NCI-H2171 (cell line): Measurements from ENCODE around the gene RBBP8NL.

Experiments used
- DNase-seq: peaks from one replicate; lab custom pipeline; 2025; lab: John Stamatoyannopoulos, UW

Gene RBBP8NL

GRCh38 chr20:62422636-62423325 lies 4.6 kb downstream of the RBBP8NL start:
- DNase-seq, result no peak

DNA sequence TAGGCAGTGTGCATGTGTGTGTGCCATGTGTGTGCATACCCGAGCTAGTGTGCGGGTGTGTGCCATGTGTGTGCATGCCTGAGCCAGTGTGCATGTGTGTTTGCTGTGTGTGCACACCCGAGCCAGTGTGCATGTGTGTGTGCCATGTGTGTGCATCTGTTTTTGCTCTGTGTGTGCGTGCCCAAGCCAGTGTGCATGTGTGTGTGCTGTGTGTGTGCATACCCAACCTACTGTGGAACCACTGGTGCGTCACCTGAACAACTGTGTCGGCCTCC lies 5.7 kb downstream of the RBBP8NL start:
- DNase-seq, result no peak

DNA sequence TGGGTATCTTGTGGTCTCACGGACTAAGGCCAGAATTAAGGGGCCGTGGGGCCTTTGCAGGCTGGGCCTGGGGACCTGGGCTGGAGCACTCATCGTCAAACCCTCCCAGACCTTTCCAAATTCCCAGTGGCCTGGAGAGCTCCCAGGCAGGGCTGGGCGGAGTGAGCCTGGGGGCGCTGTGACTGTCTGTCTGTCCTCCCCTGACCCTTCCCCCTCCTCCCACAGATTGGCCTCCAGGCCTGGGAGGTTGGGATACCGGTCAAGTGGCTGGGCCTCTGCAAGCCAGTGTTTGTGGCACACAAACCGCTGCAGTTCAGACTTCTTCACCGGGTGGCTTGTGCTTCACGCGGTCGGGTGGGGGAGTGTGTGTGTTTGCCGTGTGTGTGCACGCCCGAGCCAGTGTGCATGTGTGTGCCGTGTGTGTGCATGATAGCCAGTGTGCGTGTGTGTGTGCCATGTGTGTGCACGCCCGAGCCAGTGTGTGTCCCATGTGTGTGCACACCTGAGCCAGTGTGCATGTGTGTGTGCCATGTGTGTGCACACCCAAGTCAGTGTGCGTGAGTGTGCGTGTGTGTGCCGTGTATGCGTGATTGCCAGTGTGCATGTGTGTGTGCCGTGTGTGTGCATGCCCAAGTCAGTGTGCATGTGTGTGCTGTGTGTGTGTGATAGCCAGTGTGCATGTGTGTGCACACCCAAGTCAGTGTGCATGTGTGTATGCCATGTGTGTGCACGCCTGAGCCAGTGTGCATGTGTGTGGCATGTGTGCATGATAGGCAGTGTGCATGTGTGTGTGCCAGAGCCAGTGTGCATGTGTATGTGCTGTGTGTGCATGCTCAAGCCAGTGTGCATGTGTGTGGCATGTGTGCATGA lies 6.3 kb downstream of the RBBP8NL start:
- no peak for DNase-seq

- no peak for DNase-seq
Measured at GRCh38 chr20:62419759-62420158, 7.6 kb downstream of the RBBP8NL start.

DNA sequence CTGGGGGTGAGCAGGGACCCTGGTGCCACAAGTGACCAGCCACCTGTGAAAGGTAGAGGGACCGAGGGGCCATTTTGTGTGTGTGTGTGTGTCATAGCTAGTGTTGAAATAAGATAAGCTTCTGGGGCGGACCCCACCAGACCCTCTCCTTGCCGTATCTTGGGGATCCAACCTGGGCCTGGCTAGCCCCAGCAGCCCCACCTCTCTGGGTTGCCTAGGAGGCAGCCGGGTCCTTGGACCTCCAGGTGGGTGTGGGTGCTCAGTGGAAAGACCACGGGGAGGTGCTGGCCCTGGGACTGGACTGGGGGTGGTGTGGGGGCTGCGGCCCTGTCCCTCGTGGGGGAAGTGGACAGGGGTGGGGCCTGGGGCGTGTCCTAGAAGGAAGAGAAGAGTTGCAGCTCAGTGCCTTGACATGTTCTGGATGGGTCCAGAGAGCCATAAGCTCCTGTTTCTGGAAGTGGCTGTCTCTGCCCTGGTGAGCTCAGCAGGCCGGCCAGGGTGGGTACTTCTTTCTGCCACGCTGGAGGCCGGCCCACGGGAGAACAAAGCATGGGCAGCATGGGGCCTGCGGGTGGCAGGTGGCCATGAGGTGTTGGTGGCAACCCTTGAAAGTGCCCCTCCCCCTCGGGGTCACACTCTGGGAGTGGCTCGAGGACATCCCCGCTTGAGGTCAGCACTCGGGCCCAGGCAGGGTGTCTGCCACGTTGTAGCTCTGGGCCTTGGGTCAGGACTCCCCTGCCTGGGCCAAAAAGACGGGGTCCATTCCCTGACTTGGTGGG lies 8.4 kb downstream of the RBBP8NL start:
- no peak for DNase-seq

GRCh38 chr20:62417981-62418708 lies 9.2 kb downstream of the RBBP8NL start:
- DNase-seq, result no peak

GRCh38 chr20:62416651-62417637 lies 10.4 kb downstream of the RBBP8NL start:
- no peak for DNase-seq

GRCh38 chr20:62415354-62416111 lies 11.8 kb downstream of the RBBP8NL start:
- DNase-seq, result no peak

- DNase-seq, result no peak
Measured at GRCh38 chr20:62413896-62414481, 13.3 kb downstream of the RBBP8NL start.

GRCh38 chr20:62413025-62413570 lies 14.2 kb downstream of the RBBP8NL start:
- no peak for DNase-seq

GRCh38 chr20:62412194-62413024 lies 14.9 kb downstream of the RBBP8NL start:
- DNase-seq, result no peak

DNA sequence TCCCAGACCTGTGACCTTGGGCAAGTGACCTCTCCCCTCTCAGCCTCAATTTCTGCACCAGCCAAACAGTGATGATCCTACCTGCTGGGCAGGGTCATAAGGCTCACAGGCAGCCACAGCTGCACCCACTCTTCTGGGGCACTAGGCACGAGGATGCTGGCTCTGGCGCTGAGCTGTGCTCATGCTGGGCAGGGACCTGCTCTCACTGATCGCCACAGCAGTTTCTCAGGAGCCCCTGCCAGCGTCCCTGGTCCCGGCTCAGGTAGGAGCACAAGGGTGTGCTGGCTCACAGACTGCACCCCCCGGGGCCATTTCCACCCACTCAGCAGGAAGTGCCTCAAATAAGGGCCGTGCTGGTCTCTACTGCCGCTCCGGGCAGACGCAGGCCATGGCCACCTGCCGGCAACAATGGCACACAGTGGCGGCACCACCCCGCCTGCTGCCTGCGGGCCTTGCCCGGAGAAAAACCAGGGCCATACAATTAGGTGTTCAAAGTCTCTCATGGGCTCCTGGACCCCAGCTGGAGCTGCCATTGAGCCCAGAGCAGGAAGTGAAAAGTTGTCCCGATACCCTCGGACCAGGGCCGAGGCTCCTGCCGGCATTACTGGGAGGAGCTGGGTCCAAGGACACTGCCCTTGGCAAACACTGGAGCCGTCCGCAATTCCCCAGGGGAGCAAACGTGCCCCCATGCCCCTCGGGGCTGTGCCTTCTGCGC lies 15.7 kb downstream of the RBBP8NL start:
- DNase-seq, result no peak

DNA sequence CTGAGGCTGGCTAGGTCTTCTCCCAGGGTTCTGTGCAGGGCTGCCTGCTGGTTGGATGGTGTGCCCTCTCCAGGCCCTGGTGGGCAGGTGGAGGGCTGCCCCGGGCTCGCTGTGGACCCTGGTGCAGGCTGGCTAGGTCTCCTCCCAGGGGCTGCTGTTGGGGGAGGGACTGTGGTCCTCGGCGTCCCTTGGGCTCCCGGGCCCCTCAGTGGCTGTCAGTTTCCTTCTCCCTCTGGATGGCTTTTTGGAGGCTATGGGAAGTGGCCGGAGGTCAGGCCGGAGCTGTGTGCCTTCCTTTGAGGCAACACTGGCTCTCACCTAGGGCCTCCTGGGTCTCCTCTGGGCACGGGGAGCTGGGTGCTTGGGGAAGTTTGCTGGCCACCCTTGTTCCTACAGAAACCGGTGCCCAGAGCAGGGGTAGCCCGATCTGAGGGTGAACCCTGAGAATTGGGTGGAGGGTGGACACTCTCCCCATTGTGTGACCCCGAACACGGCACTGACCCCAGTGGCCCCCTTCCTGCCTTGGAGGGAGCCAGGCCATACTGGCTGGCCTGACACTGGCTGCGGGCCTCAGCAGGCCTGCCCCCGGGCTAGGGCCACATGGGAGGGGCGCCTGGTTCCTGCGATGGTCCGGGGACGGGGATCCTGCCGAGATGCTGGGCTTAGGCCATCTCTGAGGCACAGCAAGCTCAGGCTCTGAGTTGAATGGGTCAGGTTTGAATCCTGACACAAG lies 16.4 kb downstream of the RBBP8NL start:
- DNase-seq, result no peak

GRCh38 chr20:62409931-62410745 lies 17.2 kb downstream of the RBBP8NL start:
- DNase-seq, result peak; percentile 53

- no peak for DNase-seq
Measured at GRCh38 chr20:62409086-62409853, 18.1 kb downstream of the RBBP8NL start.

DNA sequence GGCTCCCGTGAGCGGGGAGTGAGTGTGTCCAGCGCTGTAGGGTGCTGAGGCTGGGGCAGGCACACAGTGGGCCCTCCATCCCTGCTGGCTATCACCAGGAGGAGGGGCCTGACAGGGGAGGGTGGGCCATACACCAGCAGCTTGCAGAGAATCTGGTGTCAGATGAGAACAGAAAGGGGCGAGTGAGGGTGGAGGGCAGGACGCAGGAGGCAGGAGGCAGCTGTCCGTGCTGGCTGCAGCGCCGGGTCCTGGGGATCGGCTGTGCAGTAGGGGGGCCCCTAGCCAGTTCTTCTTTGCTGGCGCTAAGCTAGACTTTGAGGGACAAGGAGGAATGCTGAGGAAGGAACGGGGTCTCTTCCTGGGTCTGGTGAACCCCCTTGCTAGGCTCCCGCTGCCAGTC lies 18.7 kb downstream of the RBBP8NL start:
- DNase-seq, result no peak
